ENCODE data around the gene TXNDC12.

DNA sequence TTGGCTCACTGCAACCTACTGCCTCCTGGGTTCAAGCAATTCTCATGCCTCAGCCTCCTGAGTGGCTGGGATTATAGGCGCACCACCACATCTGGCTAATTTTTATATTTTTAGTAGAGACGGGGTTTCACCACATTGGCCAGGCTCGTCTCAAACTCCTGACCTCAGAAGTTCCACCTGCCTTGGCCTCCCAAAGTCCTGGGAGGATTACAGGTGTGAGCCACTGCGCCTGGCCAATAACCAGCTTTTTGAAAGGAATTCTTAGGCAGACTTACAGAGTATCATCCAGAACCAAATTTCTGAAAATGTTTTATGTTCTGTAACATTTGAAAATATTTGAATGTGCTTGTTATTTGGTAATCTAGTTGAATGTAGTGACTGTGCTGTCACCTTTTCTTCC lies 15.7 kb upstream of the TXNDC12 start:
- TF ChIP-seq MYC (IDR thresholded peaks at IDR 0.05; ENCODE audit: low read depth, low read length) (no peak), POLR2A (IDR thresholded peaks at IDR 0.05; ENCODE audit: extremely low read depth, insufficient read length) (no peak)
- TF ChIP-seq, protein P1, sequence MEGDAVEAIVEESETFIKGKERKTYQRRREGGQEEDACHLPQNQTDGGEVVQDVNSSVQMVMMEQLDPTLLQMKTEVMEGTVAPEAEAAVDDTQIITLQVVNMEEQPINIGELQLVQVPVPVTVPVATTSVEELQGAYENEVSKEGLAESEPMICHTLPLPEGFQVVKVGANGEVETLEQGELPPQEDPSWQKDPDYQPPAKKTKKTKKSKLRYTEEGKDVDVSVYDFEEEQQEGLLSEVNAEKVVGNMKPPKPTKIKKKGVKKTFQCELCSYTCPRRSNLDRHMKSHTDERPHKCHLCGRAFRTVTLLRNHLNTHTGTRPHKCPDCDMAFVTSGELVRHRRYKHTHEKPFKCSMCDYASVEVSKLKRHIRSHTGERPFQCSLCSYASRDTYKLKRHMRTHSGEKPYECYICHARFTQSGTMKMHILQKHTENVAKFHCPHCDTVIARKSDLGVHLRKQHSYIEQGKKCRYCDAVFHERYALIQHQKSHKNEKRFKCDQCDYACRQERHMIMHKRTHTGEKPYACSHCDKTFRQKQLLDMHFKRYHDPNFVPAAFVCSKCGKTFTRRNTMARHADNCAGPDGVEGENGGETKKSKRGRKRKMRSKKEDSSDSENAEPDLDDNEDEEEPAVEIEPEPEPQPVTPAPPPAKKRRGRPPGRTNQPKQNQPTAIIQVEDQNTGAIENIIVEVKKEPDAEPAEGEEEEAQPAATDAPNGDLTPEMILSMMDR (IDR thresholded peaks at IDR 0.05; ENCODE audit: low read depth, low read length): no peak
- TF ChIP-seq, protein P2, sequence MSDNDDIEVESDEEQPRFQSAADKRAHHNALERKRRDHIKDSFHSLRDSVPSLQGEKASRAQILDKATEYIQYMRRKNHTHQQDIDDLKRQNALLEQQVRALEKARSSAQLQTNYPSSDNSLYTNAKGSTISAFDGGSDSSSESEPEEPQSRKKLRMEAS (IDR thresholded peaks at IDR 0.05; ENCODE audit: low read depth, low read length): no peak
